GM21447 (cell line): ENCODE measurements around the gene CCNA2.

Experiments
- ATAC-seq: cut with Tn5 transposase; IDR thresholded peaks from one replicate; pipeline ENCODE4 v1.9.1; 2021; ENCODE audit not compliant: unreplicated experiment

CCNA2 gene

DNA sequence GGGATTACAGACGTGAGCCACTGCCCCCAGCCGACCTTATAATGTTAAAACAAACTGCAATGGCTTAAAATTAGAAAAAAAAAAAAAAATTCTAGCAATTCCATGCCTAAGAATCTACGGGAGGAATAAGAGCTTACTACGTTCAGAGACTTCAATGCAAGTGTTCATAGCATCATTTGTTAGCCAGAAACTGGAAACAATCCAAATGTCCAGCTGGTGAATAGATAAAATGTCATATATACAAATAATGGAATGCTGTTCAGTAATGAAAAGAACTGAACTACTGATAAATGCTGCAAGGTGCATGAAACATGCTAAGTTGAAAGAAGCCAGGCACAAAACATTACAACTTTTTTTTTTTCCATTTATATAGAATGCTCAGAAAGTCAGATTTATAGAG, 17.3 kb downstream of the CCNA2 start:
- no peak for ATAC-seq

DNA sequence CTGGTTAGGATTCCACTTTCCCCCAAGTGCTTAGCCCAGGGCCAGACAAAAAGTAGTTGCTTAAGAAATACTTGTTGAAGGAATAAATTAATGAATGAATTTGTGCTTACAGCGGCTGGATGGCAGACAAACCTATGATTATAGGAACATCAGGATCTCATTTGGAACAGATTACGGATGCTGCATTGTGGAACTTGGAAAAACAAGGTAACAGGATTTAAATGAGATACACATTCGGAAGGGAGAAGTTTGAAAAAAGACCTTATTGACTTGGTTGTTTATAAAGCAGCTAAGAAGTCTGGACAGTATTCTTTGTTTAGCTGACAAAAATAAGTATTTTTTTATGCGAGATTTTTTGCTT, 22.0 kb downstream of the CCNA2 start:
- no peak for ATAC-seq

DNA sequence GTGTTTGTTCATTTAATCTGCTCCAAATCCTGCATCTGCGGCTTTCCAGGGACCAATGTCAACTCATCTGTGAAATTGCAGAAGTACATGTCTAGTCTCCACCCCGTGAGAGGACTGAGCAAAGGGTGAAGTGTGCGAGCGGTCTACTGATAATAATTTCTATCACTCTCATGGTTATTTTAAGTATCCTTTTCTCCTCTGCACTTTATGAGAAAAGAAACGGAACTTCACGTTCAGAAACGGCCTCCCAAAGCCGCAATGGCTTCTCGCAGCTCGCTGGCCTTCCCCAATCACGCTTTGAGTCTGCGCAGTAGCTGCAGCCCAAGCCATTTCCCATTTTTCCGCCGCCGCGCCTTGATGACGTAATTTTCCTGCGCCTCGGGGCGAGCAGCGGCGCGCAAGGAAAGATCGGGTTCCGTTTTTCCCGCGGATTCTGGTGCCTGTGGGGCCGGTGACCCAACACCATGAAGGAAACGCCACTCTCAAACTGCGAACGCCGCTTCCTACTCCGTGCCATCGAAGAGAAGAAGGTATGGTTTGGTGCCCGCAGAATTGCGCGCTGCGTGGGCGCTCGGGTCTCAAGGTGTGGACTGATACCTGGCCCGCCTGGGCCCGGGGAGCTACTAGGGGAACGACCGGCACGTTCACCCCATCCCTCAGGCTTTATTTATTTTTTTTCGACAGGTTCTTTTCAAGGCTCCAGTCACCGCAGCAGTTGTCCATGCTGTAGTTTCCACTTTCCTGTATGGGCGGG, 22.5 kb downstream of the CCNA2 start, which contains the start of gene EXOSC9:
EXOSC9 (plus strand) TSS at position 363 of the 754 bp plus-strand sequence; CDS start at position 465, 102 bp downstream.
- ATAC-seq, result peak; percentile 77

DNA sequence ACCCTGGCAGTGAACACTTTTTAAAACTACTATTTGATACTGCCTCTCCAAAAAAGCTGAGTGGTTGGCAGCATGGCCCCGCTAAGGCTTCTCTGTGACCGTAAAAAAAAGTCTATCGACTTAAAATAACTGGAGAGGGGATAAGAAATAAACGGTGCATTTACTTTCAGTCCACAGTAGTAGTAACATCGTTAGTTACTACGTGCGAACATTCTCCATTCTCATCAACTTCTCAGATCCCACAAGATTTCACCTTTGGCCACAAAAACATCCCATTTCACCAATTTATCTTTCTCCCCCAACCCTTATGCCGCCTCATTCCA, 23.1 kb downstream of the CCNA2 start:
- peak; percentile 15 for ATAC-seq

DNA sequence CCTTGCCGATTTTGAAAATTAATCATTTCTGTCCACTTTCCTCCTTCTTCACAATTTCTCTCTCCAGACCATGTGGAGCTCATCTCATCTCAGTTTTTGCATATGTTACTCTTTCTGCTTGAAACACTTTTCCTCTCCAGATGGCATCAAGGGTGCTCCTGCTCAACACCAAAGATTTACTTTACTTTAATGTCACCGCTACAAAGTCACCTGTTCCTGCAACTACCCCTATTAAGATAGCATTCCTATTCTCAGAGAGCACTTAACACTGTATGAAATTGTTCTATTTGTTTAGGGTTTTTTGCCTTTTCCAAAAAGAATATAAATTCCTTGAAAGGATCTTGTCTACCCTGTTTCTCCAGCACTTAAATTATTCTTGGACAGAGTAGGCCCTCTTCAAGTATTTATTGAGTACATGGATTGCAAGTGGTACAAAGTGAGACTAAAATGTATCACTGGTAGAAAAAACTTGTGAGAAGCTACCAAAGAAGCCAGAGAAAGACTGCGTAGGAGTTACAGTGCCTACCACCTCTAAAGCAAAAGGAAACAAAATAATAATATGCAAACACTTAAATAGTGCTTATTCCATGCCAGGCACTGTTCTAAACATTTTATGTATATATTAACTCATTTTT, 23.7 kb downstream of the CCNA2 start:
- ATAC-seq, result no peak

DNA sequence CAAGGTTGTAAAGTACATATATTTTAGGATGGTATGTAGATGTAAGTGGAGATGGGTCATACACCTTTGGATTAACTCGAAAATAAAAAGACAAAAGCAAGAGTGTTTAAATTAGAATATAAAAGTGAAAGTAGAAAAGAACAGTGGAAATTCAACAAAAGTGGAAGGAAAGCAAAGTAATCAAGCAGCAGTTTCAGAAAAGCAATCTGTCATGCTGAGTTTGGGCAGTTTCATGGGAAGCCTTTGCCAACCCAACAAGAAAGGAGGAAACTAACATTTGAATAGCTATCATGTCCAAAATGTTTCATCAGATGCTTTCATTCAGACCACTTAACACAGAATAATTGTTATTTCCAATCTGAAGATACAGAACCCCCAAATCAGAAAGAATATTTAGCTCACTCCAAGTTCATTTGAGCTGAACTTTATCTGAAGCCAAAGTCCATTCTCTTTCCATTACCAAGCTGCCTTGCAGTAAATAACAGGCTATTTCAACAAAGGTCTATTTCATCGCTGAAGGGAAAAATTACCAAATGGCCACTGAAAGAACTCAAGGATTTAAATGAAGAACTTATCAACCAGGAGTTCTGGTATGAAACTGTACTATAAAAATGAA, 24.4 kb downstream of the CCNA2 start:
- no peak for ATAC-seq

DNA sequence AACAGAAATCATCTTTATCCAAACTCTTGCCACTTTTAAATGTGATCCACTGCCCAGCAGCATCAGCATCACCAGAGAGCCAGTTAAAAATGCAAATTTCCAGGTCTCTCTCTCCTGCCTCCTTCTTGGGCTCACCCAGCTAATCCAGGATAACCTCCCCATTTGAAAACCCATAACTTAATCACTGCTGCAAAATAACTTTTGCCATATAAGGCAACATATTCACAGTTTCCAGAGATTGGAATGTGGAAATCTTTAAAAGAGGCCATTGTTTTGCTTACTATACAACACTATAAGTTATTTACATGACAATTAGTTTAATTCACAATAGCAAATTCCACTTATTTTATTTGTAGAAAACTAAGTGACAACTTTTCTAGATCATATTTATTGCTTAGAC, 27.4 kb downstream of the CCNA2 start:
- ATAC-seq, result no peak

DNA sequence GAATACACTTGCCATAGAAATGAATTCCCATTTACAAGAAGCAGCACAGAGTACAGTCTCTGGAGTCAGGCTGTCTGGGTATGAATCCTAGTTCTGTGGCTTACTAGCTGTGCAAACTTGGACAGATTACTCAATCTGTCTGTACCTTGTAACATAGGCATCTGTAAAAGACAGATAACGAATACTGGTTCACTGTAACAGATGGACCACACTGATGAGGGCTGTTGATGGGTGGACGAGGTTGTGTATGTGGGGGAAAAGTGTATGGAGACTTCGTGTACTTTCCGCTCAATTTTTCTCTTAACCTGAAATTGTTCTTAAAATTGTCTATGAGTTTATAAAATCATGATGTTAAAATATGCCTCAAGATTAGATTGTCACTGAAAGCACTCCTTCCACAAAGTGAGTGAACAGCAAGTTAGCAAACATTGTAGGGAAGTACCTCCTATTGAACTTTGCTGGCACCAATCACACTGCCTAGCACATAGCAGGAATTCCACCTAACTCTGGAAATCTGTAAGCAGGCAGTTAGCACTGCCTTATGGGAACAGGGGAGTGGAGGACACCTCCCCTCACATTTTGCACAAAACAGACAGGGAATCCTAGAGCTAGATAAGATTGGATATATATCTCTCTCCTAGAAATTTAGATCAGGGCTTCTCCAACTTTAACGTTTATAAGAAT, 29.0 kb downstream of the CCNA2 start:
- no peak for ATAC-seq

DNA sequence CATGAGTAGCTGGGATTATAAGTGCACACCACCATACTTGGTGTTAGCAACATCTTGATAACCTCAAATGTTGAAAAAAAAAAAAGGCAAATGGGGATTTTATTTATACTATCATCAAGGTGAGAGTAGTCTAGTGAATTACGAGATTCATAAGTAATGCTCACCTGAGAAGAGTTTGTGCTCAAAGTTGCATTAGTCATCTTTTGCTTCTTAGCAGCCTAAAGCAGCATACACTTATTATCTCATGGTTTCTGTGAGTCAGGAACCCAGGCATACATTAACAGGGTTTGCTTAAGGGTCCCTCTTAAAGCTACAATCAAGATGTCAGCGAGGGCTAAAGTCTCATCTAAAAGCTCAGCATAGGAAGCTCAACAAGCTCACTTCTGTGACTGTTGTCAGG, 30.7 kb downstream of the CCNA2 start:
- ATAC-seq, result no peak

DNA sequence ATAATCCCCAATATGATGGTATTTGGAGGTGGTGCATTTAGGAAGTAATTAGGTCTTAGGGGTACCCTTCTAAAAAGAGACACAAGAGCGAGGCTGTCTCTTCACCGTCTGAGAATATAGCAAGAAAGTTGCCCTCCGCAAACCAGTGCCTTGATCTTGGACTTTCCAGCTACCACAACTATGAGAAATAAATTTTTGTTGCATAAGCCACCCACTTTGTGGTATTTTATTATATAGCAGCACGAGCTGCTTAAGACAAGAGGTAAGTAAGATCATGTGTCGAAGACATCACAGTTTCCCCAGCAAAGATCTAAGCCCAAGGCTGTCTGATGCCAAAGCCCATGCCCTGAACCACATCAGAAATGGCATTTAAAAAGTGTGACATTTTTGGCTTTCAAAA, 32.2 kb downstream of the CCNA2 start:
- no peak for ATAC-seq

DNA sequence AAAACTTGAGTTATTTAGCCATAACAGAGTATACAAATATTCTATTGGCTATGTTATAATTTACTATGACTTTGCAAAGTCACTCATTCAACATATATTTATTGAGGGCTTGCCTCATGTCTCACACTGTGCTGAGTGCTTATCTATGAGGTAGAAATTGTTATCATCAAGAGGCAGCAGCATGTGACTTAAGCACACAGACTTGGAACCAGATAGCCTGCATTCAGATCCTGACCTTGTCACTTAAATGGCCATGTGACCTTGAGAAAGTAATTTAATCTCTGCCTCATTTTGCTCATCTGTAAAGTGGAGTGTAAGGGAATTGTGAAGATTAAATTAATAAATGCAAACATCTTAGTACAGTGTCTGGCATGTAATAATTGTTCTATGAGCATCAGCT, 32.7 kb downstream of the CCNA2 start:
- ATAC-seq, result no peak

DNA sequence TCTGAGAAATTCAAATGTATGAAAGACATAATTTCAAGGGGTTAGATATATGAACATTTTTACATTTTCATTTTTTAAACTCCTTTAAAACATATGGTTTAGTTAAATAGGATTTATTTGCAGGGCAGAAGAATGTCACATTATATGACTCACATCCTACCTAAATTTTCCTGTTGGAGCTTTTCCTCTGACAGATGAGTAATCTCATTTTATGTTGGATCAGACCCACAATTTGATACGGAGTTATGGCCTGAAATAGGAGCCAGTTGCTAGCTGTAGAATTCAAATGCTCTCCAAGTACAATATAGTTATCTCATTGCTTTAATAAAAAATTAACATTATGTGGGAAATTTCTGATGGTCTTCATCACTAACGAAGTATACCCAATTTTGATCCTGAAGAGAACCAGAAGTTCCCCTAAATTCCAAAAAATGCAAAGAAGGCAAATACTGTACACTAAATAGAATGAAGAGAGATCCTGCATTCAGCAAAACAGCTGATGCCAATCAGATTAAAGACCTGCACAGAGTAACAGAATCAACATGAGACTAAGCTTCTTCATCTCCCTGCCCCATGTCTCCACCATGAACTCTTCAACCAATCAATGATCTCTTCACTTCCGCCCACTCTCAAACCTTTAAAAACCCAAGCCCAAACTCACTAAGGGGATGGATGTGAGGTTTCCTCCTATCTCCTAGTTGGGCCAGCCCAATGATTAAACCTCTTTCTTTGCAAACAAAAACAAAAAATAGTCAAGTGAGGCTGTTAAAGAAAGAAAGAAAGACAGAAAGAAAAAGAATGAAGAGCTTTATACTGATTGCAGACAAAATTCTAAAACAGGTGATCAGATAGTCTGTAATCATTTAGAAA, 33.5 kb downstream of the CCNA2 start:
- ATAC-seq, result no peak

DNA sequence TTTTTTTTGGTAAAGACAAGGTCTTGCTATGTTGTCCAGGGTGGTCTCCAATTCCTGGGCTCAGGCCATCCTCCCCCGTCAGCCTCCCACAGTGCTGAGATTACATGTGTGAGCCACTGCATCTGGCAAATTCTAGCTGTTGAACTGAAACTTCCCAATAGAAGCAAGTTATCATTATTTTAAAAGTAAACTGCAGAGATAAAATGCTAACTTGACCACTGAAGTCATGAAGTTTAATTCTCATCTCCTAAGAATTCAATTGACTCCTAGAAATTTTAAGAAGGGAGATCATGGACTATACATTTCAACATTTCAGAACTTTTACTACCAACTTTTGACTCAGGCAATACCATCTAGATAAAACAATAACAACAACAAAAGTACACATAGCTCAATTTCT, 34.2 kb downstream of the CCNA2 start:
- ATAC-seq, result no peak

DNA sequence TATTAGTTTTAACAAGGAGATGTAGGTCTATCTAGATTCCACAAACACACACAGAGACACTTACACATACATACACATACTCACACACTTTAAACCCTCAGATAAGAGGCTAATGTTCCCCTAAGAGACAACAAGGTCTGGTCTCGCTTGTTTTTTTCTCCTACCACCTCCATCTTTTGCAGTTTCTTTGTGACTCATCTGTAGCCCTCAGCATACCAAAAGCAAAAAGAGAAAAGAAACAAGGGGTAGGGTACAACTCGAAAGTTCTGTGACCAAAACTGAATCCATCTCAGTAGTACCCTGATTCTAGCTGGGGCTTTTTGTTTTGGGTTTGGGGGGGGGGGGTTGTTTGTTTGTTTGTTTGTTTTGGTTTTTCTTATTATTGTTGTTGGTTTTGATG, 34.8 kb downstream of the CCNA2 start:
- peak; percentile 94 for ATAC-seq

DNA sequence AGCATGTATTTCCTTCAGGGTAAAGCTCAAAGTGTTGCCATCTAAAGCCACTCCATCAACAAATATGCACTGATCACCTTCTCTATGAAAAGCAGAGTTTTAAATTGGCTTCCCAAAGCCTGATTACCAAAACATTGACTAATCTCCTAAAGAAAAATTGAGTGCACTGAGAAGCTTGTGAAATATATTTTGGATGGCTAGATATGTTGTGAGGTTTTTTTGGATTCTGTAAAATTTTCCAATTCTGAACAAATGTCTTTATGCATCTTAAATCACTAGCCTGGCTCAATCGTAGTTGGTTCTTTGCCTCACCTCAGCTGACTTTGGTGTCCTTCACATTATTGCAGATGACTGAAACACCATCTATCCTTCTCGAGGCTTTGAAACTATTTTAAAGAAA, 37.5 kb downstream of the CCNA2 start:
- ATAC-seq, result no peak

DNA sequence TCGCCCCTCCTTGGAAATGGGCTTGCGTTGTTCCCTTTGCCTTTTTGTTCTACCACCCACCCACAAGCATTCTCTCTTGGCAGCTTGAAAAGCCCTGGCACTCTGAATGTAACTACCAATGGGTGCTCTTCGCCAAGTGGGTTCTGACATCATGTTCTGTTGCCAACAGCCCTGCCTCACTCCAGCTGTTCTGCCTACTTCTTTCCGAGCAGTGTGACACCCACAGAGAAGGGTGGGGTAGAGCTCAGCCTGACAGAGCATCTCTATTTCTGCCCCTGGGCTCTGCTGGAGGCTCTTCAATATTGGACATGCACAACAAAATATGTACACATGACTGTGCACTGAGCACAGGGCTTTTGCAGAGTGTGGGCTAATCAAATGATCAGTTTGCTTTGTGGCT, 38.2 kb downstream of the CCNA2 start:
- ATAC-seq, result no peak

DNA sequence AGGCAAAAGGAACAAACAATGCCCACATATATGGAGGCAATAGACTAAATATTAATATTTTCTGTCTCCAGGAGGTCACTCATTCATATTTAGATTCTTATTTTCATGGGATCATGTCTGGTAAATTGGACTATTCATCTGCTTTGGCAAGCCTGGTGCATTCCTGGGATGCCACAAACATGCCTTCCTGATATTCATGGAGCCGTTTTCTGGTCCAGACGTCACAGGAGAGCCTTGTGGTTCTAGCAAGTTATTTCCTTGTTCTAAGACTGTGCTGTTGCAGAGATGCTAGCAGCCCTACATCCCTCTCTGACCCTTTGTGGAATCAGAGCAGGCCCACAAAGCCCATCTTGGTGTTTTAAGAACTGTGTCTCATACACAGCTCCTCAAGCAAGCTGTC, 38.7 kb downstream of the CCNA2 start:
- ATAC-seq, result no peak

DNA sequence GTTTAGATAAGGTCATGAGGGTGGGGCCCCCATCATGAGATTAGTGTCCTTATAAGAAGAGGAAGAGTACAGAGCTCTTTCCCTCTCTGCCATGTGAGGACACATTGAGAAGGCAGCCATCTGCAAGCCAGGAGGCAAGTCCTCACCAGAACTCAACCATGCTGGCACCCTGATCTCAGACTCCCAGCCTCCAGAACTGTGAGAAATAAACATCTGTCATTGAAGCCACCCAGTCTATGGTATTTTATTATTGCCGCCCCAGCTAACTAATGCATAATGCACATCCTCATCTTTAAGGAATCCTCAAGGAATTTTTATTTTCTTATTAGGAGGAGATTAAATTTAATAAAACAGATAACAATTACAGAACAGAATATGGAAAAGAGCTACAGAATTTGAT, 39.3 kb downstream of the CCNA2 start:
- no peak for ATAC-seq

DNA sequence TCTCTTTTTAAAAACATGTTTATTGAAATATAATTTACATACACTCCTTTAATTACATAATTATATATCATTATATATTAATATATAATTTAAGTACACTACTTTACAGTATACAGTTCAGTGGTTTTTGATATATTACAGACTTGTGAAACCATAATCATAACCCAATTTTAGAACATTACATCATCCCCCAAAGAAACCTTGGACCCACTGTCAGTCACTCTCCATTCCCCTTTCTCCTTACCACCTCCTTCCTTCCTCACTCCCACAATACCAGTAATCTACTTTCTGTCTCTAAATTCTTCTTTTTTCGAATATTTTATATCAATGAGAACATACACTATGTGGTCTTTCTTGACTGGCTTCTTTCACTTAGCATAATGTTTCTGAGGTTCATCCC, 40.5 kb downstream of the CCNA2 start:
- no peak for ATAC-seq

DNA sequence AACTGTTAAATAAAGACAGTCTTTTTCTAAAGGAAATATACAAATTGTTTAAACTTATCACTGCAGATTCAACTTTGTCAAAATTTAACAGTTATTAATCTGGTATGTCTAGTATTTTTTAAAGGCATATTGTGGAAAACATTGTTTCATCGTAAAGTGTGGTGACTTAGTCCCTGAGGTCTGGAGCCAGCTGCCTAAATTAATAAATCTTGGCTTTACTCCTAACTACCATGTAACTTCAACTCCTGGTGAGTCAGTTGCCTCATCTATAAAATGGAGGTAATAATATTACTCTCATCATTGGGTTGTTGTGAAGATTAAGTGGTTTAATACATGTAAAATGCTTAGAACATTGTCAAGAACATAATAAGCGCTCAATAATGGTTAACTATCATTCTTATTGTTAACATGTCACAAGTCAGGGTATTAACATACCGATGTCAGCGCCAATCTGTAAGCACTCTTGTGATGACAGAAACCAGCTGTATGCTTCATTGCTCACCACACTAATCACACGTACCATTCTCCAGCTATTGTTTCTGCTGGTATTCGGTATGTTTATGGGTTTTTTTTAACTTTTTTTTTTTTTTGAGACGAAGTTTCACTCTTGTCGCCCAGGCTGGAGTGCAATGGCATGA, 44.6 kb downstream of the CCNA2 start:
- ATAC-seq, result no peak

DNA sequence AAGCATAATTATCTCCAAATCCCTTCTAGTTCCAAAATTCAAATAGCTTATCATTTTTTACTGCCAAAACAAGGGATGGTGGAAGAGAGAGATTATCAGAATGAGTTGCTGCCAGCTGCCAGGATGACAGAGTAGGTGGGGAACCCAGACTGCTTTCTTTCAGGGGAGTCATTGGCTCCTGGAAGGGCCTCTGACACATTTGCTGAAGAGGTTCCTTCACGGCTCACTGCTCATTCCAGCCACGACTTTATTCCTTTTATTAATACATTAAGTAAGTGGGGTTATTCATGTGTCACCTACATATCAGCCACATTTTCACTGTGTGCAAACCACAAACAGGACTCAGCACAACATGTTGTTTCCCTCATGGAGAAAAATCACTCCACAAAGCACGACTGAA, 46.1 kb downstream of the CCNA2 start:
- no peak for ATAC-seq
